ENCODE data around the gene RNASE11. TPM values are rescaled to one million over a fixed set of nuclear protein-coding genes. Genes with fewer than 3 reads are reported as not detected.

Gene RNASE11
- total RNA-seq, 1 donor from 2014 or later, result not detected

- H3K27ac Mint-ChIP-seq, result no peak overlapping the region
- H3K36me3 Mint-ChIP-seq, result no peaks in the 10 kb centered on the region
Measured at GRCh38 chr14:20548414-20549158, 39.2 kb downstream of the RNASE11 start.

GRCh38 chr14:20546877-20547276 lies 40.9 kb downstream of the RNASE11 start:
- Mint-ChIP-seq H3K36me3 (no peaks in the 10 kb centered on the region), H3K4me1 (peaks cover 2% of the 10 kb centered on the region), H3K27me3 (ENCODE audit: low read depth) (no peaks in the 10 kb centered on the region), H3K4me3 (no peak overlapping the region), H3K9me3 (no peaks in the 10 kb centered on the region), H3K27ac (no peak overlapping the region)
- DNase-seq (ENCODE audit: low spot score in 2 of 2, unreplicated experiment in 2 of 2), result no peak
- TF ChIP-seq, protein P1, sequence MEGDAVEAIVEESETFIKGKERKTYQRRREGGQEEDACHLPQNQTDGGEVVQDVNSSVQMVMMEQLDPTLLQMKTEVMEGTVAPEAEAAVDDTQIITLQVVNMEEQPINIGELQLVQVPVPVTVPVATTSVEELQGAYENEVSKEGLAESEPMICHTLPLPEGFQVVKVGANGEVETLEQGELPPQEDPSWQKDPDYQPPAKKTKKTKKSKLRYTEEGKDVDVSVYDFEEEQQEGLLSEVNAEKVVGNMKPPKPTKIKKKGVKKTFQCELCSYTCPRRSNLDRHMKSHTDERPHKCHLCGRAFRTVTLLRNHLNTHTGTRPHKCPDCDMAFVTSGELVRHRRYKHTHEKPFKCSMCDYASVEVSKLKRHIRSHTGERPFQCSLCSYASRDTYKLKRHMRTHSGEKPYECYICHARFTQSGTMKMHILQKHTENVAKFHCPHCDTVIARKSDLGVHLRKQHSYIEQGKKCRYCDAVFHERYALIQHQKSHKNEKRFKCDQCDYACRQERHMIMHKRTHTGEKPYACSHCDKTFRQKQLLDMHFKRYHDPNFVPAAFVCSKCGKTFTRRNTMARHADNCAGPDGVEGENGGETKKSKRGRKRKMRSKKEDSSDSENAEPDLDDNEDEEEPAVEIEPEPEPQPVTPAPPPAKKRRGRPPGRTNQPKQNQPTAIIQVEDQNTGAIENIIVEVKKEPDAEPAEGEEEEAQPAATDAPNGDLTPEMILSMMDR (IDR thresholded peaks at IDR 0.05; ENCODE audit: unreplicated experiment), result no peak

More at GRCh38 chr14:20548414-20549158, 39.2 kb downstream of the RNASE11 start:
- H3K4me1 Mint-ChIP-seq, result peaks cover 2% of the 10 kb centered on the region
- H3K27me3 Mint-ChIP-seq (ENCODE audit: low read depth), result no peaks in the 10 kb centered on the region
- no peak for DNase-seq (ENCODE audit: low spot score in 2 of 2, unreplicated experiment in 2 of 2)
- no peak overlapping the region for H3K4me3 Mint-ChIP-seq
- TF ChIP-seq, protein P1 (IDR thresholded peaks at IDR 0.05; ENCODE audit: unreplicated experiment), result no peak
- H3K9me3 Mint-ChIP-seq, result no peaks in the 10 kb centered on the region

DNA sequence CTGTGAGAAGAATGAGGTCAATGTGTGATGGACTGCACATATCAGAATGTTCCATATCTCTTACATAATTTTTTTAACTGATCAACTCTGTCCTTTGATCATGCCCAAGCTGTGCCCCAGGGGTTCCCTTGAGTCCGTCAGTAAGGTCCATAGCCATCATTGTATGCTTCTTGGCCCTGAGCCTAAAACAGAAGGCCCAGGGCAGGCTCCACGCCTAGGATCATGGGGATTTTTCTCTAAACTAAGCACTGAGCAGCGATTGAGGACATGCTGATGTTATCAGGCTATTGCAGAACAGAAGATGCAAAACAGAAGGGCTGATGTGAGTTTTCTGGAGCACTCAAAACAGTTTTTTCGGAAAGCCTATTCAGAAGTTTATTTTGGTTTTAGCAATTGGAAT lies 47.9 kb downstream of the RNASE11 start:
- H3K36me3 Mint-ChIP-seq, result no peaks in the 10 kb centered on the region
- no peak overlapping the region for H3K4me3 Mint-ChIP-seq
- DNase-seq (ENCODE audit: low spot score in 2 of 2, unreplicated experiment in 2 of 2), result no peak
- H3K9me3 Mint-ChIP-seq, result no peaks in the 10 kb centered on the region
- no peaks in the 10 kb centered on the region for H3K27me3 Mint-ChIP-seq (ENCODE audit: low read depth)
- H3K4me1 Mint-ChIP-seq, result no peaks in the 10 kb centered on the region
- TF ChIP-seq, protein P1 (IDR thresholded peaks at IDR 0.05; ENCODE audit: unreplicated experiment), result no peak
- no peak overlapping the region for H3K27ac Mint-ChIP-seq

Other genes starting within 250 kb of the RNASE11 start
- 35.1 to 40.9 TPM (median 38.6 TPM) in 3 replicates for gene PARP2, start 244.4 kb downstream of the RNASE11 start, total RNA-seq
- 12.8 to 18.3 TPM (median 16.8 TPM) in 3 replicates for gene TEP1, start 174.5 kb downstream of the RNASE11 start, total RNA-seq
- gene KLHL33, start 151.8 kb downstream of the RNASE11 start, total RNA-seq, result 0.11 to 0.16 TPM (median 0.13 TPM) in 3 replicates
- gene OSGEP, start 133.2 kb downstream of the RNASE11 start, total RNA-seq, result 67.0 to 72.9 TPM (median 69.7 TPM) in 3 replicates
- 283 to 304 TPM (median 299 TPM) in 3 replicates for gene APEX1, start 132.8 kb downstream of the RNASE11 start, total RNA-seq
- 32.3 to 37.5 TPM (median 33.7 TPM) in 3 replicates for gene PIP4P1, start 126.6 kb downstream of the RNASE11 start, total RNA-seq
- 10.3 to 11.3 TPM (median 10.4 TPM) in 3 replicates for gene PNP, start 118.6 kb downstream of the RNASE11 start, total RNA-seq
- gene RNASE10, start 82.5 kb downstream of the RNASE11 start, total RNA-seq, result 0.70 to 1.1 TPM (median 1.1 TPM) in 3 replicates
- not detected in 3 replicates for gene RNASE9, start 27.0 kb downstream of the RNASE11 start, total RNA-seq
- not detected in 3 replicates for gene RNASE12, start 3.4 kb upstream of the RNASE11 start, total RNA-seq
- gene OR6S1, start 53.7 kb upstream of the RNASE11 start, total RNA-seq, result not detected in 3 replicates
- 4.6 to 6.2 TPM (median 5.3 TPM) in 3 replicates for gene RNASE4, start 96.6 kb upstream of the RNASE11 start, total RNA-seq
- gene ANG, start 100.8 kb upstream of the RNASE11 start, total RNA-seq, result 3.7 to 5.4 TPM (median 3.8 TPM) in 3 replicates
- not detected in 3 replicates for gene EDDM3A, start 157.9 kb upstream of the RNASE11 start, total RNA-seq
- not detected in 3 replicates for gene EDDM3B, start 180.4 kb upstream of the RNASE11 start, total RNA-seq
- gene RNASE6, start 193.3 kb upstream of the RNASE11 start, total RNA-seq, result 0.27 to 0.57 TPM (median 0.33 TPM) in 3 replicates
- 13.1 to 14.8 TPM (median 13.3 TPM) in 3 replicates for gene RNASE1, start 214.8 kb upstream of the RNASE11 start, total RNA-seq